DMS53 (cell line): ENCODE data around the gene CHMP5.

Experiments
- DNase-seq: peaks from one replicate; lab custom pipeline; 2025; lab: John Stamatoyannopoulos, UW

Gene CHMP5

DNA sequence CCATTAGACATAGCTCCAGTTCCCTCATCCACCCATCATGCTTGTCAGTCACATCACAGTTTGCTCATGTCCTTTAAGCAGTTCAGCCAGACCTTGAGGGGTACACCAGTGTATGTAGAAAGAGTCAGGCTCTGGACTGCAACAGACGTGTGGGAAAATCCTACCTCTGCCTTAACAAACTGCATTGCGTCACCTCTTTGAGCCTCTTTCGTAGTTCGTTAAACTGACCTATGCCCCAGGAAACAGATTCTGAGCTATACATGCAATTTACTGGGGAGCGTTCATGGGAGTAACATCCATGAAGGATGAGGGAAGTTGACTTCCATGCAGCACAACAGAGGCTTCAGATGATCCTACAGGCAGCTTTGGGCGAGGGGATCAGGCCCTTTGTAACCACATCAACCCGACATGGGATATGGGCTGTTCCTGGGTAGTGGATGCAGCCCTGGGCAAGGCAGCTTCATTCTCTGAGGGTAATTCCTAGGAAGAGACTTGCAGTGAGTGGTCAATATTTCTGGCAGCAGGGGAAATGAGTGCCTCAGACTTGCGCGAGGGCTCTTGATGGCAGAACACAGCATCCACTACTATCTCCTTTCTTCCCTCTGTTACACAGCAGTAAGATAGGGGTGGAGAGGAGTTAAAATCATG is 20.6 kb upstream of the CHMP5 start:
- no peak for DNase-seq

DNA sequence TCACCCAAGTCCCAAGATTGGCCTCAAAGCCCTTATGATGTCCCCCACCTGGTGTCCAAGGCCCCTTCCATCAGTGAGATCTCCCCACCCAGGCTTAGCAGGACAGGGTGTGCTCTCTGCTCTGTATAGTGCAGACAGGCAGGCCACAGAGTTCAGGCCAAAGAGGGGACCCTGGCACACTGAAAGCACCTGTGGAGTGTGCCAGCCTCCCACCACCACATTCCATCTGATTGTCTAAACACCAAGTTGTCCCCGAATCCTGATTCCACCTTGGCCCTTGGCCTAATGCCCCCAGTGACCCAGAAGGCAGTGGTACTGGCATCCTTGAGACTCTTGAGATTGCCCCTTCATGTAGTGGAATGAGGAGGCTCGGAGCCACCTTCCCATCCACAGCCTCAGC is 19.5 kb upstream of the CHMP5 start:
- DNase-seq: no peak

DNA sequence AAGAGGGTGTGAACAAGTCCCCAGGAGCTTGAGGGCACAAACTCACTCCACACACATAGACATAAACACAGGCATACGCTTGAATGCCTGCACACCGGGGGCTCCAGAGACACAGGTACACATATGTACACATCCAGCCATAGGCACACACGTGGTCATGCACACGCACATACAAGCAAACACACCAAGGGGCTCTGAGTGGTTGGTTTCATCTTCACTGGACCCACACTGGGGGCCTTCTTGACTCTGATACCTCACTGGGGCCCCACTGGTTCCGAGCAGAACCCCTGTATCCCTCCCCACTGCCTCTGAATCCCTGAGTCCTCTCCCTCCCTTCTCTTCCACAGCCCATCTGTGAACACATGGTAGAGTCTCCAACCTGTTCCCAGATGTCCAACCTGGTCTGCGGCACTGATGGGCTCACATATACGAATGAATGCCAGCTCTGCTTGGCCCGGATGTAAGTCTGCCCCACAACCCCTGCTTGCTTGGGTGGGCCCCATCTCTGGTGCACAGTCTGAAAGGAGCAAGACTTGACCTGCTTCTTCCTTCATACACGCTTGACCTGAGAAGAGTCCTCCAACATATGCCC is 18.5 kb upstream of the CHMP5 start:
- DNase-seq: no peak

DNA sequence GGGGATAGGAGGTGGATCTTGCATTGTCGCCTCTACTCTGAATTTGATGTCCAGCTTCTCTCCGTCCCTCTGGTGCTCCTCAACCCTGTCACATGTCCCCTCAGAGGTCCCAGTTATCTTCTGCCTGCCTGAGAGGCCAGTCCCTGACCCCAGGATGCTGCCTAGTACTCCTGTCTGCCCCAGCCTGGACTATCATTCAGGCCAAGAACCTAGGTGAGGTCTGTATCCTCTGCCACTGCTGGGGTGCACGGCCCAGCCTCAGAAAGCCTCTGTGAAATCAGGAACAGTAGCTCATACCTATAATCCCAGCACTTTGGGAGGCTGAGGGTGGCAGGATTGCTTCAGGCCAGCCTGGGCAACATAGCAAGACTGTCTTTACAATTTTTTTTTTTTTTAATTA is 16.2 kb upstream of the CHMP5 start:
- DNase-seq: no peak

DNA sequence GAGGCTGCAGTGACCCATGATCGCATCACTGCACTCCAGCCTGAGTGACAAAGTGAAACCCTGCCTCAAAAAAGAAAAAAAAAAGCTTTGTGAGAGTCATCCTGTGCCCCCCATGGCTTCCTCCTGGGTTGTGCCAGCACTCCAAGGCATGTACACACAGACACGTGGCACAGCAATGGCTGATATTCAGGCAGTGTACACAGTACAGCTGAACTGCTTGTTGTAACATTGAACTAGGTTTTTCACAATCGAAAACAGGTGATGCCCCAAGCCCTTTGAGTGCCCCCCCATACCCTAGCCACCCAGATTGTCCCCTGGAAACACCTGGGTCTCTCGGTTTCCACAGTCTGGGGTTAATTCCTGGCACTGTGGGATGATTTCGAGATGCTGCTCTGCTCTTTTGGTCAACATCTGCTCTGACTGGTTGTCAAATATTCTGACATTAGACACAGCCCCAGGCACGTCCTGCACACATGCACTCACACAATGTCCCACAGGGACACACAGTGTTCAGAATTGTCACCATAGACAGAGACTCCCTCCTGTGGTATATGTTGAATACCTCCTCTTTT is 15.7 kb upstream of the CHMP5 start:
- DNase-seq: no peak

DNA sequence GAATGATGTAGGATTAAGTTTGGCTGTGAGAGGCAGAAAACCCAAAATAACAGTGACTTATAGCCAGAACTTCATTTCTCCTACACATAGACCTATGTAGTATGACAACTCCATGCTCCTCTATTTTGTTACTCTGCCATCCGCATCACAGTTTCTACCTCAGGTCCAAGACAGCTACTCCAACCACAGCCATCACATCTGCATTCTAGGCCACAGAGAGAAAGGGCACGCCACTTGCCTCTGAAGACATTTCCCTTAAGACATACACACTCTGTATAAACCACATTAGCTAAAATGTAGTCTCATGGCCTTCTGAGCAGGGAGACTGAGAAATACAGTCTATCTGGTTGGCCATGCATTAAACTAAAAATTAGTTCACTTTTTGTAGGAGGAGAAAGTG is 14.9 kb upstream of the CHMP5 start:
- DNase-seq: no peak

DNA sequence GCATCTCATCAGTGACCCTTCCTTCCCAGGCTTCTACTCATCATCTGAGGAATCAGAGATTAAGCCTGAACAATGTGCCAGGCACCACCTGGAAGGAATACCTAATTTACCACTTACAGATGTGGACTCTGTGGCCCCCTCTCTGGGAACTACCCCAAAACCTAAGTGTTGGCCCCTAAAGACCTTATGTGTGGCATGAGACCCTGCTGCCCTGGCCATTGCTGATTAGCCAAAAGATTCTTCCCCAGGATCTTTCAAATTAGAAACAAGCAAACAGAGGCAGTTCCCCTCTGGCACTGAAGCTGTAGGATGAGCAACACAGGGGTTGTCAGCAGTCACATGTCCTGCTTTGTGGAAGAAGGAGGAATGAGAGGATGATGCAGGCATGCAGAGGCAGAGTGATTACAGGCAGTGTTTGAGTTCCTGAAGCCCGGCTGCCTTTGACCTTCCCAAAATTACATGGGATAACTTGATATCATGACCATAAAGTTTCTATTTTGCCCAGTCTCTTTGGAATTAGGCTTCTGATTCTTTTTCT is 14.3 kb upstream of the CHMP5 start:
- no peak for DNase-seq

DNA sequence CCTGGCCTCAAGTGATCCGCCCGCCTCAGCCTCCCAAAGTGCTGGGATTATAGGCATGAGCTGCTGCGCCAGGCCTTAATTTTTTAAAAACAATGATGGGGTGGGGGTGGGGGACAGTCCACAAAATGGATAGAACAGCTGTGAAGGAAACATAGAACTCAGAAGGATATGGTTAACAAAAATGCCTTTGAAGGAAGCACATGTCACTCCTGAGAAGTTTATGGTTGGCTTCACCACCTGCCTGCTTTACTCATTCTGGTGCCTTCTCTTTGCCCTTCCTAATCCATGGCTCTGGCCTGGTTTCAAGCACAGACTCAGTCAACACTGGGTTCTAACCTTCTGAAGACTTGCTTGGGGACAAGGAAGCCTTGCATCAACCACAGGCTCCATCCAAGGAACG is 10.6 kb upstream of the CHMP5 start:
- no peak for DNase-seq

DNA sequence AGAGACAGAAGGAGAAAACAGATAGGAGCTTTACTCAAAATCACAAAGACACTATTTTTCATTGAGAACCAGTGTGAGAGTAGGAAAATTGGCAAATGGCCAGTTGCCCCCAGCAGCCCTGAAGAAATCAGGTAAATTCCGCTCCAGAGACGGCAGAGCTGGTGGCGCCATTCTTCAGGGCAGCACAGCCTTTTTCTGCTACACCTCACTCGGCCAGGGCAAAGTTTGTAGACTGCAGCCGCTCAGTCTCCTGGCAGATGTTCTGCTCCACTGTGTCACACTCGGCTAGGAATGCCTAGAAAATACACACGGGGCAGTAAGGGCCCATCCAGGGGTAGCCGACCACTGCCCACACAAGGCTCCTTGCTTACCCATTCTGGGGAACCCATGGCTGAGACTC is 9.8 kb upstream of the CHMP5 start:
- DNase-seq: no peak

DNA sequence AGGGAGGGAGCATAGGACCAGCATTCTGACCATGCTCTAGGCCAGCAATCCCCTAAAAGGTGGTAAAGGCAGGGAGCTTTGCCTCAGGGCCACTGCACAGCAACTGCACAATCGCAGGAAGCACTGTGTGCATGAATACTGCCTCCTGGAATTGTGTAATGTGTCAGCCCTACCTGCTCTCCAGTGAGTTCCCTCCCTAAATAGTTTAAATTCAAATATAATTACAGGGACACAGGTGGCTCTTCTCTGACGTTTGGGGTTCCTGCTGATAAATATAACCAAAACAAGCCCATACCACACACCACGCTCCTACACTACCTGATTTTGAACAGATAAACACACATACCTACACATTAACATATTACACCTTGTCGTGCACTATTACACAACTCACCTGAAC is 9.4 kb upstream of the CHMP5 start:
- no peak for DNase-seq

DNA sequence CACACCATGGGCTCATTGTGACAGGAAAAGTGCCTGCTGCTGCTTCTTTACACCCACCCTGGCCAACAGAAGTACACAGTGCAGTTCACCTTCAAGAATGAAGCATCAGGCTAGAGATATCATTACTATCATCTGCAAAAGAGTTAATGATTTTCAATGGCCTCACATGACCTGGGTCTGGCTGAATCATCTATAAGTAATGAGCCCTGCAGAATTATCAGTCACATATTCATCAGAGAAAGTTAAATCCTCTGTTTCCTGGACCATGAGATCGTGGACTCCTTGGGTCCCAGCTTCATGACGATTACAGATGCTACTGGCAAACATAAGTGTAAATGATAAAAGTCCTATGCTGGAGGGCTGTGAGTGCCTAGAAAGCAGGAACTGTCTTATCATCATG is 8.6 kb upstream of the CHMP5 start:
- DNase-seq: no peak

DNA sequence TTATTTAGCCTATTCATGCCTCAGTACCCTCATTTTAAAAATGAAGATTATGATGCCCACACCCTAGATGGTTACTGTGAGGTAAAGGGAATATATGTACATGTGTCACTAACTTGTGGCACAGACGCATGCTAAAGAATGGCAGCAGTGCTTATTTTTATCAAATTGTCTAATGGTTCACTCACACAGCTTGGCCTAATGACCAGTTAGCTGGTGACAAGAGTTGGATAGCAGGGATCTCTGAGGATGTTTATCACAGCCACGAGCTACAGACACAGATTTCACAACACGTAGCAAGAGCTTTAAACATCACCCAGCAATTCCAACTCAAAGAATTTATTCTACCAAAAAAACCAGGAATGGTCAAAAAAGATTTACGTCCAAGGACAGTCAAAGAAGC is 7.6 kb upstream of the CHMP5 start:
- DNase-seq: no peak

DNA sequence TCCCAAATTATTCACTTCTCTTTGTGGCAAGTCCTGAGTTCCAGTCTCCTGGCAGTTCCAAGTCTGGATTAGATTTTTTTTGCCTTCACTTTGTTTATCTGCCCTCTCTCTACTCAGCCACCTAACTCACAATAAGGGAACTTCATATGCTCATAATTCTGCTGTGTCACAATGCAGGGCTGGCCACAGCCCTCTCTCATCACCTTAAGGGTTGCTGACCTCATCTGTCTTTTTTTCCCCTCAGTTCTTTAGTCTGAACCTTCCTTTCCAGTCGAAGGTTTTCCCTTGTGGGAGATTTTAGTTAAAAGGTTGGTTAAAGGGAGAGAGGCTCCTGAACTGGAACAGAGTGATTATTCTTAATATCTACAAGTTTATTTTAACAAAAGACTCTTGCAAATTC is 4.5 kb upstream of the CHMP5 start:
- DNase-seq: no peak

DNA sequence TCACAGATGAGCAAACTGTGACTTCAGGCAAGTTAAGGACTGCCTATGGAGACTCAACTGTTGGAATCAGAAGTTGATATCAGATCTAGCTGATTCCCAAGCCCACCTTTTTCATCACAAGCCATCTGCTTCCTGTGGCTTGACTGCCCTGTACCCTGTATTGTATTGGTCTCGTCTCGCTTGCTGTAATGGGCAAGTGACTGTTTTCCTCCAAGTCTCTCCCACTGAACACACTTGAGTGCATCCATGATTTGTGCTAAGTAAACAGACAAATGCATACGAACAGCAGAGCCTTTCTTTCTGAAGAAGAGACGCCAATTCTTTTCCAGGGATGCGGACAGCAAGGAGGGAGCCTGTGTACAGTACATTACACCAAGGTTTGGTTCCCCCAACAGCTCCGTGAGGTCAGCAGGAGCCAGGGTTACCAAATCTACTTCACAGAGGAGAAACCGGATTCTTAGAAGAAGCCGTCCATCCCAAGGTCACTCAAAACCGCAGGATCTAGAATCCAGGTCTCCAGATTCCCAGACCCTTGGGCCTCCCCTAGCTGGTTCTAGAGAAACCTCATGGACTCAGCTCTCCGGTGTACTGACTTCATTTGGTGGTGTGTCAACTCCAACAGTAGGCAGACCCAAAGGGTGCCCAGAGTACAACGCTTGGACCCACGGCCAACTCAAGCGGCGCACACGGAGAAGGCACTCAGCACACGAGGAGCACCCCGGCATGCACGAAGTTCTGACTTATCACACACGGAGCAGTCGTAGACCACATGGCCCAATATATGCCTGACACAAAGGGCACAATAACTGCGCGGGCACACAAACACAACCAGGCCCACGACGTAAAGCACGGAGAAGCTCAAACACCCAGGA is 1.5 kb upstream of the CHMP5 start:
- peak; percentile 71 for DNase-seq

DNA sequence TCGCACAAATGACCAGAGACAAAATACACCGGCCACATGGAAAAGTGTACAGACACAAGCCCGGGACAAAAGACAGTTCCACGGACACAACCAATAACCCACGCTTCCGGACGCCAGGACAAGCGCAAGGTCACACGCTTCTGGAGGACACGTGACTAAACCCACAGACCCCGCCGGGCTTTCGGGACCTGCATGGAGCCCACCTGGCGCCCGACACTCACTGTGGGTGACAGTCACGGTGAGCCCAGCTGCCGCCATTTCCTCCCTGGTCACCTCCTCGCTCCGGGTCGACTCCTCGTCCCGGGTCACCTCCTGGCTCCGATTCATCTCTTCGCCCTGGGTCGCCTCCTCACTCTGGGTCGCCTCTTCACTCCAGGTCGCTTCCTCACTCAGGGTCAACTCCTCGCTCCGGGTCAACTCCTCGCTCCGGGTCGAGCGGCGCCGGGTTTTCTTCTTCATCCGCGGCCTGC is 811 bp upstream of the CHMP5 start:
- DNase-seq: peak; percentile 71

DNA sequence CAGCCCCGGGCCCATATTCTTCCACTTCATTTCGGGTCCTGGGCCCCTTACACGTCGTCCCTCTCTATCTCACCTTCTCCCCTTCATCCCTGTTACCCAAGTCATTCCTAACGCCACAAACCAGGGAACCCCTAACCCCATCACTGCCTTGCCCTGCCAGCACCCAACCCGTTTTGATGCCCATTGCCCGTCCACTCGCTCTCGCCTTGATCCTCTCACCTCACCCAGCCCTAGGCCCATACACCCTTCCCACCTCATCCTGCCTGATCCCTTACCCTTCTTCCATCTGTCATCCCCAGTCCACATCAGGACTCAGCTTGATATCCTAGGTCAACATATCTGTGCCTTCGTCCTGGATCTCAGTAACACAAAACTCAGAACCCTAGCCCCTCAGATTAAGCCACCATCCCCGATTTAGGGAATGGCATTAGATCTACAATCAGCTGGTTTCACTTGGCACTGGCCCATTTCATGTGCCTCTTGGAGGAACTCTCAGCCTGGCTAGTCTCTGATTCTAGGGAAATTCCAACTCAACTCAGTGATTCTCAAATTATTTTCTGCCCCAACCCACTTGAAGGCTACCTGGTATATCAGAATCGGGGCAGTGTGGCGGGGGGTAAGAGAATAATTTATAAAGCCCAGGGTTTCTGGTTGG is 489 bp downstream of the CHMP5 start:
- no peak for DNase-seq

DNA sequence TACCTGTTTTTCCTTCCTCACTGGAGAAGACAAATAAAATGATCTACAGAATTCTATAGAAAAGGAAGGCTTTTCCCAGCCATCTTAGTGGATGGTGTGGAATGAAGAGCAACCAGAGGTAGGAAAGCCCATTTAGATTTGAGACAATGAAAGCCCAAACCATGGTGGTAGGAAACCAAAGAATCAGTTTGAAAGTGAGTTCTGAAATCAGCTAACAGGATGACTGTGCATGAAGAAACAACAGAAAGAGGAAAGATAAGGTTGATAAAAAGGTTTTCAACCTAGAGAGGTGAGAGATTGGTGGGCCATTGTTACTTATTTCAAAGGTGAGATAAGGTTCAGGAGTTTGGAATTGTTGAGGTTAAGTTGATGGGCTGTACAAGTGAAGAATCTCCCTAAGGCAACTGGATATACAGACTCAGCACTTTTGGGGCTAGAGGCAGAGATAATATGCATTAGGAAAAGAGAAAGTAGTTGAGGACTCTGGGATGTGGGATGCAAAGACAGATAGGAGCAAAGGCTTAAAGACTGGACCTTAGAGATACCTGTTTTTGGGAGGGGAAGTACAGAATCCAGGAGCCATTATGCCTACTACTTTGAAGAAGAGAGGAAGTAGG is 2.4 kb downstream of the CHMP5 start:
- DNase-seq: no peak

DNA sequence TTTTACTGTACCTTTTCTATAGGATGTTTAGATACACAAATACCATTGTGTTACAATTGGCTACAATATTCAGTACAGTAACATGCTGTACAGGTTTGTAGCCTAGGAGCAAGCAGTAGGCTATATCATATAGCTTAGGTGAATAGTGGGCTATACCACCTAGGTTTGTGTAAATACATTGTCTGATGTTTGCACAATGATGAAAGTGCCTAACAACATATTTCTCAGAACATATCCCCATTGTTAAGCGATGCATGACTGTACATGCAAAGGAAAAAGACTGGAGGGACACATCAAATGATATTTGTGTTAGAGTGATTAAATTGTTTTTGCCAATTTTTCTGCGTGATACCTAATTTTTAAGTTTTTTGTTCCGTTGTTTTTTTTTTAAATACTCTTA is 5.3 kb downstream of the CHMP5 start:
- DNase-seq: peak; percentile 75

DNA sequence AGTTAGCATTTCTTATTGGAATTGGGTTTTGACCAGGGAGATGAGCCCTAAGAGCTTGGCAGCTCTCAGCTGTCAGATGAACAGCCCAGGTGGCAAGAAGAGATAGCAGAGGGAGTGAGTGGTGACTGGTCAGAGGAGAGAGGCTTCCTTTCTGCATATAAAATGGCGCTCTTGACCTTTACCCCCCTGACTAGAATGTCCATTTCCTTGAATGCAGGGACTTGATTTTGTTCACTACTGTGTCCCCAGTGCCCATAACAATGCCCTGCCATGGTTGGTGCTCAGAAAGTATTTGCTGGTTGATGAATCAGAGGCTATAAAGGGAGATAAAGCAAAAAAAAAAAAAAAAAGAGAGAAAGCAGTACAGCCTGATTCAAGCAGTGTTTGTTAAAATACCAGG is 7.2 kb downstream of the CHMP5 start:
- DNase-seq: peak; percentile 72

DNA sequence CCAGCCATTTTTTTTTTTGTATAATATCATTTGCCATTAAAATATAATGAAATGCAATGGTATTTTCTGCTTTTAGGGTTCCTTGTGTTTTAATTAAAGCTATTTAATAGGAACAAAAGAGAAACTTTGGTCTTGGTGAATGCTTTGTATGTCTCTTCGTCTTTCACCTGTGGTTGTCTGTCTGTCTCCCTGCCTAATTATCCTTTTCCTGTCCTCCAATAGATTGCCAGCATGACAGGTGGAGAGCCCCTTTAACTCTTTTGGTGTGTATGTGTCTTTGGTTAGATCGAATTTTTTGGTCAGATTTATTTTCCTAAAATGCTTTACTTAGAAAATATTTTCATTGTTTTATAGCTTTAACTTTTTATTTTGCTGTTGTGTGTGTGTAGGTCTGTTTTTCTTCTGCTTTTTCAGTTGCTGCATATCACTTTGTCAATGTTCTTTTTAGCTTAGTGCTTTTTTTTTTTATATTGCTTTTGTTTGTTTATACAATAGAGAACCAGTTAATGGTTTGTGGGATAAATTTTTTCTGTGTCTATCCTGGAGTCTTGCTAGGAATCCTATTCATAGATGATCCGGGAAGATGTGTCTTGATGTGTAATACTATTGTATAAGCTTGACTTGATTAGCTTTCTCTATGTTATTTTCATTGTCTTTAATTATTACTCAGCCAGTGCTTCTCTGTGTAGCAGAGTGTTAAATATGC is 8.6 kb downstream of the CHMP5 start:
- DNase-seq: no peak

DNA sequence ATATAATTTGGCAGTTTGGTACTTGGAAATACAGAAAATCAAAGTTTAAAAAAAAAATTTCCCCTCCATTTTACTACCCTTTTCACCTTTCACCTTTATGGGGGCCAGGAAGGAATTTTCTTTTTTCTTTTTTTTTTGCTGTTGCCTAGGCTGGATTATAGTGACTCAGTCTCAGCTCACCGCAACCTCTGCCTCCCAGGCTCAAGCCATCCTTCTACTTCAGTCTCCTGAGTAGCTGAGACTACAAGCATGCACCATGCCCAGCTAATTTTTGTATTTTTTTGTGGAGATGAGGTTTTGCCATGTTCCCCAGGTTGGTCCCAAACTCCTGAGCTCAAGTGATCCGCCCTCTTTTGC is 9.1 kb downstream of the CHMP5 start:
- no peak for DNase-seq
